ENCODE data around the gene STAP1.

DNA sequence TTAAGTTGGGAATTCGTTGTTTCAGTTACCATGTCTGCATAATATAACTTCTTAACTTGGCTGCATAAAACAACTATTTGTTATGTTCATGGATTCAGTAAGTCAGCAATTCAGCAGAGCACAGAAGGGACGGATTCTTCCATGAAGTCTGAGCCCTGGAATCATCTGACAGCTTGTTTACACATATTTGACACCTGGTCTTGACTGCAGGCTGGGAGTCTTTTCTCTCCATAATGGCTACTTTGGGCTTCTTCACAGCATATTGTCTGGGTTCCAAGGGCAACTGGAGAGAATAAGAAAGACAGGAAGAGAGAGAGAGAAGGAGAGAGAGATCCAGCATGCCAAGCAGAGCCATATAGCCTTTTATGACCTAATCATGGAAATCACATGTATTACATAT, 36.3 kb upstream of the STAP1 start:
- TF ChIP-seq, protein P1, sequence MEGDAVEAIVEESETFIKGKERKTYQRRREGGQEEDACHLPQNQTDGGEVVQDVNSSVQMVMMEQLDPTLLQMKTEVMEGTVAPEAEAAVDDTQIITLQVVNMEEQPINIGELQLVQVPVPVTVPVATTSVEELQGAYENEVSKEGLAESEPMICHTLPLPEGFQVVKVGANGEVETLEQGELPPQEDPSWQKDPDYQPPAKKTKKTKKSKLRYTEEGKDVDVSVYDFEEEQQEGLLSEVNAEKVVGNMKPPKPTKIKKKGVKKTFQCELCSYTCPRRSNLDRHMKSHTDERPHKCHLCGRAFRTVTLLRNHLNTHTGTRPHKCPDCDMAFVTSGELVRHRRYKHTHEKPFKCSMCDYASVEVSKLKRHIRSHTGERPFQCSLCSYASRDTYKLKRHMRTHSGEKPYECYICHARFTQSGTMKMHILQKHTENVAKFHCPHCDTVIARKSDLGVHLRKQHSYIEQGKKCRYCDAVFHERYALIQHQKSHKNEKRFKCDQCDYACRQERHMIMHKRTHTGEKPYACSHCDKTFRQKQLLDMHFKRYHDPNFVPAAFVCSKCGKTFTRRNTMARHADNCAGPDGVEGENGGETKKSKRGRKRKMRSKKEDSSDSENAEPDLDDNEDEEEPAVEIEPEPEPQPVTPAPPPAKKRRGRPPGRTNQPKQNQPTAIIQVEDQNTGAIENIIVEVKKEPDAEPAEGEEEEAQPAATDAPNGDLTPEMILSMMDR (IDR thresholded peaks at IDR 0.05), result no peak
- TF ChIP-seq POLR2AphosphoS5 (IDR thresholded peaks at IDR 0.05), result no peak

Data from upper lobe of left lung (tissue), 4 donors.